ENCODE data around the gene GZMM.
A peak's percentile ranks its signal among the peaks of the same experiment; 100 is the strongest.

GZMM gene

GRCh38 chr19:570937-571565 is 27.2 kb downstream of the GZMM start (continued):
- TF ChIP-seq ZNF280D (tag by site-specific recombination; IDR thresholded peaks at IDR 0.05) (no peak), ZNF623 (tag by site-specific recombination; IDR thresholded peaks at IDR 0.05) (no peak), ZSCAN30 (tag by site-specific recombination; IDR thresholded peaks at IDR 0.05) (no peak), ZNF707 (tag by site-specific recombination; IDR thresholded peaks at IDR 0.05) (no peak), ZNF157 (tag by site-specific recombination; IDR thresholded peaks at IDR 0.05) (no peak), ZNF18 (tag by site-specific recombination; IDR thresholded peaks at IDR 0.05) (no peak), ZNF843 (tag by site-specific recombination; IDR thresholded peaks at IDR 0.05) (0 out of 2 replicates have a peak, but pooled peaks have one; percentile 9), MYNN (tag by site-specific recombination; IDR thresholded peaks at IDR 0.05; ENCODE audit: borderline replicate concordance) (no peak), ZBTB8A (tag by site-specific recombination; IDR thresholded peaks at IDR 0.05) (peak; percentile 58), SP2 (tag by site-specific recombination; IDR thresholded peaks at IDR 0.05) (peak; percentile 37), ZNF701 (tag by site-specific recombination; IDR thresholded peaks at IDR 0.05) (no peak), INSM2 (tag by site-specific recombination; IDR thresholded peaks at IDR 0.05) (peak; percentile 59), ZNF776 (tag by site-specific recombination; IDR thresholded peaks at IDR 0.05; ENCODE audit: borderline replicate concordance) (no peak), ZNF777 (tag by site-specific recombination; IDR thresholded peaks at IDR 0.05; ENCODE audit: borderline replicate concordance) (no peak), SCRT1 (tag by site-specific recombination; IDR thresholded peaks at IDR 0.05; ENCODE audit: borderline replicate concordance) (no peak), ZNF529 (tag by site-specific recombination; IDR thresholded peaks at IDR 0.05; ENCODE audit: insufficient replicate concordance) (no peak), ZNF621 (tag by site-specific recombination; IDR thresholded peaks at IDR 0.05) (no peak), ZNF548 (tag by site-specific recombination; IDR thresholded peaks at IDR 0.05) (no peak), ZNF792 (tag by site-specific recombination; IDR thresholded peaks at IDR 0.05) (no peak), ZNF175 (tag by site-specific recombination; IDR thresholded peaks at IDR 0.05) (no peak), ZNF48 (tag by site-specific recombination; IDR thresholded peaks at IDR 0.05) (no peak), ZNF555 (tag by site-specific recombination; conservative IDR thresholded peaks at IDR 0.05) (no peak), ZNF112 (tag by site-specific recombination; IDR thresholded peaks at IDR 0.05) (no peak), OSR2 (tag by site-specific recombination; IDR thresholded peaks at IDR 0.05) (no peak)
- TF ChIP-seq, protein P1, sequence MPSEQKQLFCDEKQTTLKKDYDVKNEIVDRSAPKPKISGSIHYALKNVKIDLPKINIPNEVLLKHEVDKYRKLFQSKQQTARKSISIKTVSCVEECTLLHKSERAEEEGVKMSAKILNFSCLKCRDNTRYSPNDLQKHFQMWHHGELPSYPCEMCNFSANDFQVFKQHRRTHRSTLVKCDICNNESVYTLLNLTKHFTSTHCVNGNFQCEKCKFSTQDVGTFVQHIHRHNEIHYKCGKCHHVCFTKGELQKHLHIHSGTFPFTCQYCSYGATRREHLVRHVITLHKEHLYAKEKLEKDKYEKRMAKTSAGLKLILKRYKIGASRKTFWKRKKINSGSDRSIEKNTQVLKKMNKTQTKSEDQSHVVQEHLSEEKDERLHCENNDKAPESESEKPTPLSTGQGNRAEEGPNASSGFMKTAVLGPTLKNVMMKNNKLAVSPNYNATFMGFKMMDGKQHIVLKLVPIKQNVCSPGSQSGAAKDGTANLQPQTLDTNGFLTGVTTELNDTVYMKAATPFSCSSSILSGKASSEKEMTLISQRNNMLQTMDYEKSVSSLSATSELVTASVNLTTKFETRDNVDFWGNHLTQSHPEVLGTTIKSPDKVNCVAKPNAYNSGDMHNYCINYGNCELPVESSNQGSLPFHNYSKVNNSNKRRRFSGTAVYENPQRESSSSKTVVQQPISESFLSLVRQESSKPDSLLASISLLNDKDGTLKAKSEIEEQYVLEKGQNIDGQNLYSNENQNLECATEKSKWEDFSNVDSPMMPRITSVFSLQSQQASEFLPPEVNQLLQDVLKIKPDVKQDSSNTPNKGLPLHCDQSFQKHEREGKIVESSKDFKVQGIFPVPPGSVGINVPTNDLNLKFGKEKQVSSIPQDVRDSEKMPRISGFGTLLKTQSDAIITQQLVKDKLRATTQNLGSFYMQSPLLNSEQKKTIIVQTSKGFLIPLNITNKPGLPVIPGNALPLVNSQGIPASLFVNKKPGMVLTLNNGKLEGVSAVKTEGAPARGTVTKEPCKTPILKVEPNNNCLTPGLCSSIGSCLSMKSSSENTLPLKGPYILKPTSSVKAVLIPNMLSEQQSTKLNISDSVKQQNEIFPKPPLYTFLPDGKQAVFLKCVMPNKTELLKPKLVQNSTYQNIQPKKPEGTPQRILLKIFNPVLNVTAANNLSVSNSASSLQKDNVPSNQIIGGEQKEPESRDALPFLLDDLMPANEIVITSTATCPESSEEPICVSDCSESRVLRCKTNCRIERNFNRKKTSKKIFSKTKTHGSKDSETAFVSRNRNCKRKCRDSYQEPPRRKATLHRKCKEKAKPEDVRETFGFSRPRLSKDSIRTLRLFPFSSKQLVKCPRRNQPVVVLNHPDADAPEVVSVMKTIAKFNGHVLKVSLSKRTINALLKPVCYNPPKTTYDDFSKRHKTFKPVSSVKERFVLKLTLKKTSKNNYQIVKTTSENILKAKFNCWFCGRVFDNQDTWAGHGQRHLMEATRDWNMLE (tag by site-specific recombination; conservative IDR thresholded peaks at IDR 0.05; ENCODE audit: low read depth): no peak
- TF ChIP-seq, protein P2, sequence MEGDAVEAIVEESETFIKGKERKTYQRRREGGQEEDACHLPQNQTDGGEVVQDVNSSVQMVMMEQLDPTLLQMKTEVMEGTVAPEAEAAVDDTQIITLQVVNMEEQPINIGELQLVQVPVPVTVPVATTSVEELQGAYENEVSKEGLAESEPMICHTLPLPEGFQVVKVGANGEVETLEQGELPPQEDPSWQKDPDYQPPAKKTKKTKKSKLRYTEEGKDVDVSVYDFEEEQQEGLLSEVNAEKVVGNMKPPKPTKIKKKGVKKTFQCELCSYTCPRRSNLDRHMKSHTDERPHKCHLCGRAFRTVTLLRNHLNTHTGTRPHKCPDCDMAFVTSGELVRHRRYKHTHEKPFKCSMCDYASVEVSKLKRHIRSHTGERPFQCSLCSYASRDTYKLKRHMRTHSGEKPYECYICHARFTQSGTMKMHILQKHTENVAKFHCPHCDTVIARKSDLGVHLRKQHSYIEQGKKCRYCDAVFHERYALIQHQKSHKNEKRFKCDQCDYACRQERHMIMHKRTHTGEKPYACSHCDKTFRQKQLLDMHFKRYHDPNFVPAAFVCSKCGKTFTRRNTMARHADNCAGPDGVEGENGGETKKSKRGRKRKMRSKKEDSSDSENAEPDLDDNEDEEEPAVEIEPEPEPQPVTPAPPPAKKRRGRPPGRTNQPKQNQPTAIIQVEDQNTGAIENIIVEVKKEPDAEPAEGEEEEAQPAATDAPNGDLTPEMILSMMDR (tag by site-specific recombination; IDR thresholded peaks at IDR 0.05): no peak
